CD4-positive, CD25-positive, alpha-beta regulatory T cell (primary cell): ENCODE results near the gene QSOX2. TPM values are rescaled to one million over a fixed set of nuclear protein-coding genes. Genes with fewer than 3 reads are reported as not detected.

Experiments used
- ATAC-seq, 2 donors: fragments of 150-1000 bp; cut with Tn5 transposase; one replicate each; pipeline ENCODE4 v1.10.0; 2021; ENCODE audit warnings: low read depth in 2 of 2, moderate number of reproducible peaks in 2 of 2, moderate library complexity in 1 of 2
- DNase-seq, 3 donors: peaks; one replicate each; pipeline versions ENCODE4 v3.0.0 to v3.0.0-alpha.2; 2012 to 2022; ENCODE audit warnings: mixed read lengths in 1 of 3
- H3K27ac ChIP-seq: one replicate; pipeline ENCODE4 v1.7.0; 2013; ENCODE audit warnings: mild to moderate bottlenecking, low read length; ENCODE audit not compliant: insufficient read depth, poor library complexity, severe bottlenecking
- H3K27me3 ChIP-seq: one replicate; pipeline ENCODE4 v1.7.0; 2013; ENCODE audit warnings: low read length; ENCODE audit not compliant: control insufficient read depth, insufficient read depth
- H3K36me3 ChIP-seq: one replicate; pipeline ENCODE4 v1.7.0; 2013; ENCODE audit warnings: mild to moderate bottlenecking, low read length, moderate library complexity; ENCODE audit not compliant: control insufficient read depth, insufficient read depth
- H3K4me1 ChIP-seq: 2 replicates; pipeline ENCODE4 v1.7.0; 2013; ENCODE audit warnings: mild to moderate bottlenecking, low read length; ENCODE audit not compliant: insufficient read depth, control insufficient read depth, poor library complexity, severe bottlenecking
- H3K4me3 ChIP-seq: one replicate; pipeline ENCODE4 v1.7.0; 2013; ENCODE audit warnings: low read depth, mild to moderate bottlenecking, low read length, moderate library complexity
- H3K9me3 ChIP-seq, 2 experiments: 1 replicate in 1 of 2; 2 replicates in 1 of 2; pipeline ENCODE4 v1.7.0; 2013; ENCODE audit warnings: low read length in 2 of 2, mild to moderate bottlenecking in 1 of 2, moderate library complexity in 1 of 2; ENCODE audit not compliant: control insufficient read depth in 2 of 2
- H3K27ac Mint-ChIP-seq, 3 donors: one replicate each; pipeline ENCODE4 v1.8.0; 2020 to 2022; ENCODE audit warnings: mild to moderate bottlenecking in 3 of 3, mixed read lengths in 3 of 3, moderate library complexity in 2 of 3
- H3K27me3 Mint-ChIP-seq: one replicate; pipeline ENCODE4 v1.8.0; 2022; ENCODE audit warnings: mild to moderate bottlenecking, mixed read lengths
- H3K36me3 Mint-ChIP-seq: one replicate; pipeline ENCODE4 v1.8.0; 2020; ENCODE audit warnings: mixed read lengths
- H3K4me1 Mint-ChIP-seq, 4 donors: one replicate each; pipeline ENCODE4 v1.8.0; 2020 to 2022; ENCODE audit warnings: mixed read lengths in 4 of 4, mild to moderate bottlenecking in 1 of 4
- H3K4me3 Mint-ChIP-seq, 4 donors: one replicate each; pipeline ENCODE4 v1.8.0; 2020 to 2022; ENCODE audit warnings: mild to moderate bottlenecking in 4 of 4, mixed read lengths in 4 of 4, moderate library complexity in 3 of 4
- H3K9me3 Mint-ChIP-seq, 7 donors: one replicate each; pipeline ENCODE4 v1.8.0; 2020 to 2022; ENCODE audit warnings: mixed read lengths in 7 of 7, mild to moderate bottlenecking in 3 of 7, moderate library complexity in 2 of 7
- polyA plus RNA-seq, 4 donors: library from polyadenylated mRNA; unstranded; fragments of 300-500 nt; fragmentation: Illumina TruSeq; gene quantifications; one replicate each; pipeline ENCODE4 v1.2.3, GENCODE V29; 2021
- total RNA-seq: library from RNA; stranded (reverse); gene quantifications from one replicate; pipeline ENCODE4 v1.2.3, GENCODE V29; 2022

The QSOX2 gene
- total and polyA plus RNA-seq, 5 donors from 2014 or later = 0.33 to 16.6 (median 0.46) TPM

- peaks cover 7% of the 10 kb centered on the region for H3K27me3 Mint-ChIP-seq
These were observed 29.4 kb upstream of the QSOX2 start for GRCh38 chr9:136274786-136275654.

GRCh38 chr9:136273921-136274785, 28.5 kb upstream of the QSOX2 start:
- Mint-ChIP-seq H3K9me3 (no peaks in the 10 kb centered on the region), H3K27ac (no peak overlapping the region), H3K4me1 (no peaks in the 10 kb centered on the region), H3K36me3 (no peaks in the 10 kb centered on the region), H3K27me3 (peaks cover 7% of the 10 kb centered on the region), H3K4me3 (no peak overlapping the region)
- Histone ChIP-seq H3K4me3 (no peak overlapping the region), H3K27me3 (no peaks in the 10 kb centered on the region), H3K4me1 (no peaks in the 10 kb centered on the region), H3K36me3 (no peaks in the 10 kb centered on the region), H3K27ac (no peak overlapping the region), H3K9me3 (no peaks in the 10 kb centered on the region)
- DNase-seq (no peak), ATAC-seq (no peak)

More at GRCh38 chr9:136274786-136275654, 29.4 kb upstream of the QSOX2 start:
- H3K36me3 ChIP-seq = no peaks in the 10 kb centered on the region
- H3K27ac ChIP-seq = no peak overlapping the region
- Mint-ChIP-seq H3K4me1 (no peaks in the 10 kb centered on the region), H3K4me3 (no peak overlapping the region), H3K9me3 (no peaks in the 10 kb centered on the region), H3K27ac (no peak overlapping the region), H3K36me3 (no peaks in the 10 kb centered on the region)
- H3K4me1 ChIP-seq = no peaks in the 10 kb centered on the region
- DNase-seq (no peak), ATAC-seq (no peak)
- no peaks in the 10 kb centered on the region for H3K27me3 ChIP-seq
- H3K4me3 ChIP-seq = no peak overlapping the region
- no peaks in the 10 kb centered on the region for H3K9me3 ChIP-seq

- no peak for DNase-seq
- H3K27ac Mint-ChIP-seq = no peak overlapping the region
- H3K27me3 Mint-ChIP-seq = peaks cover 8% of the 10 kb centered on the region
- no peaks in the 10 kb centered on the region for H3K36me3 Mint-ChIP-seq
- H3K4me3 ChIP-seq = no peak overlapping the region
- no peaks in the 10 kb centered on the region for H3K9me3 Mint-ChIP-seq
- H3K4me1 Mint-ChIP-seq = no peaks in the 10 kb centered on the region
- H3K27ac ChIP-seq = no peak overlapping the region
- no peaks in the 10 kb centered on the region for H3K4me1 ChIP-seq
- no peak for ATAC-seq
- no peaks in the 10 kb centered on the region for H3K36me3 ChIP-seq
- H3K27me3 ChIP-seq = no peaks in the 10 kb centered on the region
- no peaks in the 10 kb centered on the region for H3K9me3 ChIP-seq
- H3K4me3 Mint-ChIP-seq = no peak overlapping the region
These were observed 27.7 kb upstream of the QSOX2 start for GRCh38 chr9:136273244-136273865.

DNA sequence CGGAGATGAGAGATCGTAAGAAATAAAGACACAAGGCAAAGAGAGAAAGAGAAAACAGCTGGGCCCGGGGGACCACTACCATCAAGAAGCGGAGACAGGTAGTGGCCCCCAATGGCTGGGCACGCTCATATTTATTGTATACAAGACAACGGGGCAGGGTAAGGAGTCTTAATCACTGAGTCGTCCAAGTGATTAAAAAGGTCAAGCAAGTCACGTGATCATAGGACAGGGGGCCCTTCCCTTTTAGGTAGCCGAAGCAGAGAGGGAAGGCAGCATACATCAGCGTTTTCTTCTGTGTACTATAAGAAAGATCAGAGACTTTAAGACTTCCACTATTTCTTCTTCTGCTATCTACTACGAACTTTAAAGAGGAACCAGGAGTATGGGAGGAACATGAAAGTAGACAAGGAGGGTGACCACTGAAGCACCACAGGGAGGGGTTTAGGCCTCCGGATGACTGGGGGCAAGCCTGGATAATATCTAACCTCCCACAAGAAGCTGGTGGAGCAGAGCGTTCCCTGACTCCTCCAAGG, 24.6 kb upstream of the QSOX2 start:
- ATAC-seq (no peak), DNase-seq (no peak)
- H3K4me1 ChIP-seq = peaks cover 11% of the 10 kb centered on the region
- no peak overlapping the region for H3K4me3 ChIP-seq
- Mint-ChIP-seq H3K4me3 (no peak overlapping the region), H3K27me3 (peaks cover 11% of the 10 kb centered on the region), H3K9me3 (no peaks in the 10 kb centered on the region), H3K27ac (no peak overlapping the region), H3K4me1 (peaks cover 0 to 12% (median 2%) of the 10 kb centered on the region in 4 donors), H3K36me3 (no peaks in the 10 kb centered on the region)
- H3K36me3 ChIP-seq = no peaks in the 10 kb centered on the region
- H3K9me3 ChIP-seq = no peaks in the 10 kb centered on the region
- H3K27ac ChIP-seq = no peak overlapping the region
- H3K27me3 ChIP-seq = no peaks in the 10 kb centered on the region

GRCh38 chr9:136268735-136269134, 23.1 kb upstream of the QSOX2 start:
- Mint-ChIP-seq H3K27ac (peak overlapping the region in 2 of 3 donors; percentile 4 to 42), H3K36me3 (no peaks in the 10 kb centered on the region), H3K9me3 (no peaks in the 10 kb centered on the region), H3K4me1 (peaks cover 0 to 12% (median 2%) of the 10 kb centered on the region in 4 donors), H3K27me3 (peaks cover 11% of the 10 kb centered on the region), H3K4me3 (peak overlapping the region in 1 of 4 donors; percentile 60)
- ATAC-seq (no peak), DNase-seq (no peak)
- Histone ChIP-seq H3K4me1 (peaks cover 11% of the 10 kb centered on the region), H3K27ac (no peak overlapping the region), H3K36me3 (no peaks in the 10 kb centered on the region), H3K27me3 (no peaks in the 10 kb centered on the region), H3K9me3 (no peaks in the 10 kb centered on the region), H3K4me3 (no peak overlapping the region)

DNA sequence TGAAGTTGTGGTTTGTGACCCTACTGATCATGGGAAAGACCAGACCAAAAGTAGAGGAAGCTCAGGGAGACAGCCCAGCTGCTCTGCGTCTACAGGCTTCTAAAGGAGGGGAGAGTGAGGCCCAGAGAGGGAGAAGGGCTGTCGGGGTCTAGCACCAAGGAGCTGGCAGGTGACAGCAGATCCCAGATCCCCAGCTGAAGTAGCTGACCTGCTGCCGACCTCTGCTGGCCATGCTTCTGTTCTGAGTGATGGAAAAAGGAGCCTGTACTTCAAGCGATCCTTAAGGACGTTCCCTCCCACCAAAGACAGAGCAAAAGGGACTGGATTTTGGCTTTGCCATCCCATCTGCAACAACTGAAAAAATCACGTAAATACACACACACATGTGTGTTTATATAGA, 22.7 kb upstream of the QSOX2 start:
- Histone ChIP-seq H3K4me3 (no peak overlapping the region), H3K27ac (no peak overlapping the region), H3K36me3 (no peaks in the 10 kb centered on the region), H3K27me3 (no peaks in the 10 kb centered on the region), H3K9me3 (no peaks in the 10 kb centered on the region), H3K4me1 (peaks cover 11% of the 10 kb centered on the region)
- no peak for ATAC-seq
- DNase-seq = no peak
- Mint-ChIP-seq H3K4me1 (peaks cover 0 to 12% (median 2%) of the 10 kb centered on the region in 4 donors), H3K27me3 (peaks cover 10% of the 10 kb centered on the region), H3K27ac (peak overlapping the region in 1 of 3 donors; percentile 42), H3K36me3 (no peaks in the 10 kb centered on the region), H3K4me3 (peak overlapping the region; percentile 60 to 85 (median 84)), H3K9me3 (no peaks in the 10 kb centered on the region)
